22Rv1 (cell line): ENCODE results near the gene GRK3.

Experiments used
- CTCF ChIP-seq: fragments of 450-650 bp; IDR thresholded peaks from 2 replicates; pipeline ENCODE4 v1.5.1; 2017; ENCODE audit warnings: mild to moderate bottlenecking
- ZFX ChIP-seq: fragments of 450-650 bp; IDR thresholded peaks from 2 replicates; pipeline ENCODE4 v1.6.1; 2017; ENCODE audit warnings: antibody characterized with exemption, borderline replicate concordance

GRCh38 chr22:25702571-25703167 is 138.2 kb downstream of the GRK3 start:
- TF ChIP-seq CTCF (no peak), ZFX (no peak)
